Gastrocnemius medialis (tissue), 4 donors: Measurements from ENCODE around the gene PARD3. TPM values are rescaled to one million over a fixed set of nuclear protein-coding genes. Genes with fewer than 3 reads are reported as not detected.

Source experiments
- ATAC-seq, 2 donors: fragments of 150-250 bp; one replicate each; pipeline ENCODE4 v1.9.1; 2016
- DNase-seq, 2 donors: peaks; one replicate each; pipeline ENCODE4 v3.0.0-alpha.2; 2019
- H3K27ac ChIP-seq, 4 donors: fragments of 200-600 bp; sonication (generic); 1 replicate in 1 of 4; 2 replicates in 3 of 4; pipeline ENCODE4 v1.5.1; 2016 to 2018; ENCODE audit warnings: mild to moderate bottlenecking in 2 of 4, moderate library complexity in 1 of 4
- H3K27me3 ChIP-seq, 3 donors: fragments of 200-600 bp; sonication (generic) in 2 of 3; 1 replicate in 1 of 3; 2 replicates in 2 of 3; pipeline versions ENCODE4 v1.5.1 to v1.6.0; 2016 to 2019; ENCODE audit warnings: mild to moderate bottlenecking in 1 of 3, moderate library complexity in 1 of 3
- H3K36me3 ChIP-seq, 2 donors: fragments of 200-600 bp; sonication (generic) in 1 of 2; one replicate each; pipeline ENCODE4 v1.5.1; 2017 to 2018
- H3K4me1 ChIP-seq, 2 donors: fragments of 200-600 bp; sonication (generic) in 1 of 2; one replicate each; pipeline ENCODE4 v1.5.1; 2016 to 2017; ENCODE audit warnings: mild to moderate bottlenecking in 2 of 2
- H3K4me3 ChIP-seq, 4 donors: fragments of 200-600 bp; sonication (generic) in 3 of 4; 1 replicate in 1 of 4; 2 replicates in 3 of 4; pipeline ENCODE4 v1.5.1; 2016 to 2019; ENCODE audit warnings: mild to moderate bottlenecking in 2 of 4
- H3K9me3 ChIP-seq, 3 donors: fragments of 200-600 bp; sonication (generic) in 2 of 3; 1 replicate in 1 of 3; 2 replicates in 2 of 3; pipeline ENCODE4 v1.5.1; 2016 to 2019
- CTCF ChIP-seq, 5 experiments: fragments of 450-650 bp in 3 of 5; fragments of 200-600 bp in 2 of 5; sonication (generic) in 2 of 5; IDR thresholded peaks in 4 of 5; conservative IDR thresholded peaks in 1 of 5; 1 replicate in 4 of 5; 2 replicates in 1 of 5; pipeline ENCODE4 v1.5.1; 2016 to 2019; ENCODE audit warnings: antibody characterized with exemption in 5 of 5, mild to moderate bottlenecking in 3 of 5, moderate library complexity in 3 of 5
- POLR2A ChIP-seq, 2 donors: fragments of 450-650 bp; IDR thresholded peaks; one replicate each; pipeline ENCODE4 v1.6.1; 2017; ENCODE audit warnings: antibody characterized with exemption in 2 of 2, mild to moderate bottlenecking in 2 of 2, moderate library complexity in 2 of 2
- in situ Hi-C, 4 donors: fragments of 200-750 bp; cut with MboI; loops; one replicate each; pipeline versions ENCODE4 v1.15.0 to v1.8.0; 2017; ENCODE audit warnings: low sequenced_read_pairs in 4 of 4
- intact Hi-C: fragments of 100-400 bp; cut with DNase I; formaldehyde crosslinking; loops from one replicate; pipeline ENCODE4 v1.15.1; 2023; ENCODE audit warnings: low total_unique reads
- total RNA-seq, 4 donors: library from RNA; depleted of rRNA; stranded (reverse); fragments of >200 nt; gene quantifications; one replicate each; pipeline versions ENCODE4 v1.1.0 to v1.2.3, GENCODE V29; 2016

Gene PARD3
- total RNA-seq, 4 donors from 2014 or later: 64.6 to 75.8 (median 68.3) TPM

- DNase-seq (no peak), ATAC-seq (no peak)
- intact Hi-C loops: no loop called here
- no peak overlapping the region for H3K4me3 ChIP-seq
- peaks cover 6 to 24% of the 10 kb centered on the region in 2 donors for H3K4me1 ChIP-seq
- in situ Hi-C loops: no loop called here
- H3K27me3 ChIP-seq: no peaks in the 10 kb centered on the region
- H3K36me3 ChIP-seq: no peaks in the 10 kb centered on the region
- TF ChIP-seq POLR2A (IDR thresholded peaks at IDR 0.05): no peak
- TF ChIP-seq CTCF (IDR thresholded peaks at IDR 0.05 in 4 of 5, conservative IDR thresholded peaks at IDR 0.05 in 1 of 5): no peak
- no peaks in the 10 kb centered on the region for H3K9me3 ChIP-seq
- H3K27ac ChIP-seq: no peak overlapping the region
These were observed 274.6 kb downstream of the PARD3 start for GRCh38 chr10:34540492-34540891.

GRCh38 chr10:34539533-34540315 lies 275.4 kb downstream of the PARD3 start:
- peak overlapping the region in 3 of 4 donors; percentile 28 to 45 (median 40) for H3K27ac ChIP-seq
- peak in 1 of 2 donors; percentile 62 for ATAC-seq
- no peaks in the 10 kb centered on the region for H3K36me3 ChIP-seq
- in situ Hi-C loops (no loop called here), intact Hi-C loops (loop anchor here (5.0 kb wide), 1 partner anchor 98 kb away; no protein-coding TSS in a partner anchor)
- H3K27me3 ChIP-seq: no peaks in the 10 kb centered on the region
- peaks cover 7 to 28% of the 10 kb centered on the region in 2 donors for H3K4me1 ChIP-seq
- no peak for DNase-seq
- peak overlapping the region in 3 of 4 donors; percentile 23 to 37 (median 33) for H3K4me3 ChIP-seq
- H3K9me3 ChIP-seq: no peaks in the 10 kb centered on the region
- TF ChIP-seq POLR2A (IDR thresholded peaks at IDR 0.05): no peak
- TF ChIP-seq CTCF (IDR thresholded peaks at IDR 0.05 in 4 of 5, conservative IDR thresholded peaks at IDR 0.05 in 1 of 5): no peak

- H3K9me3 ChIP-seq: no peaks in the 10 kb centered on the region
- no peaks in the 10 kb centered on the region for H3K36me3 ChIP-seq
- no peak for TF ChIP-seq POLR2A (IDR thresholded peaks at IDR 0.05)
- no peak for TF ChIP-seq CTCF (IDR thresholded peaks at IDR 0.05 in 4 of 5, conservative IDR thresholded peaks at IDR 0.05 in 1 of 5)
- peaks cover 7 to 28% of the 10 kb centered on the region in 2 donors for H3K4me1 ChIP-seq
- ATAC-seq (no peak), DNase-seq (no peak)
- intact Hi-C loops (loop anchor here (5.0 kb wide), 1 partner anchor 99 kb away; no protein-coding TSS in a partner anchor), in situ Hi-C loops (no loop called here)
- H3K4me3 ChIP-seq: peak overlapping the region in 2 of 4 donors; percentile 14 to 23
- no peak overlapping the region for H3K27ac ChIP-seq
- H3K27me3 ChIP-seq: no peaks in the 10 kb centered on the region
These were observed 276.7 kb downstream of the PARD3 start for GRCh38 chr10:34538281-34538829.

GRCh38 chr10:34537629-34538231 lies 277.4 kb downstream of the PARD3 start:
- Histone ChIP-seq H3K4me3 (peak overlapping the region in 2 of 4 donors; percentile 14 to 23), H3K27ac (no peak overlapping the region), H3K4me1 (peaks cover 7 to 28% of the 10 kb centered on the region in 2 donors), H3K36me3 (no peaks in the 10 kb centered on the region), H3K27me3 (no peaks in the 10 kb centered on the region), H3K9me3 (no peaks in the 10 kb centered on the region)
- intact Hi-C loops (loop anchor here (5.0 kb wide), 1 partner anchor 100 kb away; no protein-coding TSS in a partner anchor), in situ Hi-C loops (no loop called here)
- ATAC-seq (no peak), DNase-seq (no peak)
- TF ChIP-seq POLR2A (IDR thresholded peaks at IDR 0.05) (no peak), CTCF (IDR thresholded peaks at IDR 0.05 in 4 of 5, conservative IDR thresholded peaks at IDR 0.05 in 1 of 5) (no peak)
